CMK (cell line): ENCODE results near the gene PLA2G3.

ENCODE experiments used
- DNase-seq: peaks from one replicate; pipeline ENCODE4 v3.0.0-alpha.2; 2010; ENCODE audit warnings: low read depth

The PLA2G3 gene

GRCh38 chr22:31085928-31086327 is 54.4 kb downstream of the PLA2G3 start:
- no peak for DNase-seq

- DNase-seq = no peak
Measured at GRCh38 chr22:31085493-31085824, 54.8 kb downstream of the PLA2G3 start.

GRCh38 chr22:31084811-31085492 is 55.4 kb downstream of the PLA2G3 start:
- DNase-seq = no peak
